K562 (cell line): ENCODE results near the gene ZNF709. TPM values are rescaled to one million over a fixed set of nuclear protein-coding genes. Genes with fewer than 3 reads are reported as not detected.
A peak's percentile ranks its signal among the peaks of the same experiment; 100 is the strongest.

Source experiments
- CCAR2 ChIP-seq: fragments of 200-400 bp; formaldehyde crosslinking; IDR thresholded peaks from 2 replicates; pipeline ENCODE4 v1.6.1; 2017; ENCODE audit warnings: mild to moderate bottlenecking, low read depth, low read length
- CCNT2 ChIP-seq: IDR thresholded peaks from 2 replicates; pipeline ENCODE4 v1.6.1; 2011; ENCODE audit warnings: borderline replicate concordance, low read depth, mild to moderate bottlenecking, moderate library complexity, mixed read lengths, low read length; ENCODE audit not compliant: insufficient read length; ENCODE audit errors: extremely low read depth
- CREM ChIP-seq: IDR thresholded peaks from 2 replicates; pipeline ENCODE4 v1.6.1; 2014; ENCODE audit warnings: antibody characterized with exemption, low read depth
- DIDO1 ChIP-seq: fragments of 450-650 bp; IDR thresholded peaks from 2 replicates; pipeline ENCODE4 v1.6.1; 2016; ENCODE audit warnings: low read depth, missing biosample characterization, missing genetic modification characterization
- ELF4 ChIP-seq: fragments of 450-650 bp; formaldehyde crosslinking; IDR thresholded peaks from 2 replicates; pipeline ENCODE4 v1.4.0; 2022; ENCODE audit warnings: missing genetic modification characterization
- ESRRA ChIP-seq: fragments of 450-650 bp; IDR thresholded peaks from 2 replicates; pipeline ENCODE4 v1.6.1; 2014; ENCODE audit warnings: low read depth, mild to moderate bottlenecking, moderate library complexity, borderline replicate concordance
- GTF2E2 ChIP-seq: fragments of 200-800 bp; sonication (Bioruptor generic); IDR thresholded peaks from 2 replicates; pipeline ENCODE4 v1.6.1; 2016; ENCODE audit warnings: missing genetic modification characterization, missing compliant biosample characterization
- KLF13 ChIP-seq: fragments of 450-650 bp; IDR thresholded peaks from 2 replicates; pipeline ENCODE4 v1.6.1; 2016; ENCODE audit warnings: missing genetic modification characterization, low read depth, mild to moderate bottlenecking, missing compliant biosample characterization, moderate library complexity, borderline replicate concordance
- MCM3 ChIP-seq: fragments of 450-650 bp; IDR thresholded peaks from 2 replicates; pipeline ENCODE4 v1.6.1; 2016
- MYC ChIP-seq, 2 experiments: fragments of 250-450 bp in 1 of 2; sonication (Bioruptor Pico) in 1 of 2; IDR thresholded peaks; 2 replicates each; pipeline versions ENCODE4 v1.5.1 to v1.6.1; 2012 to 2021; ENCODE audit warnings: low read depth in 2 of 2, borderline replicate concordance in 1 of 2, improper control_type of control experiment in 1 of 2, low read length in 1 of 2, mild to moderate bottlenecking in 1 of 2, moderate library complexity in 1 of 2
- NFATC3 ChIP-seq: fragments of 450-650 bp; IDR thresholded peaks from 2 replicates; pipeline ENCODE4 v1.6.1; 2017; ENCODE audit warnings: mild to moderate bottlenecking
- NKRF ChIP-seq: fragments of 450-650 bp; IDR thresholded peaks from 2 replicates; pipeline ENCODE4 v1.6.1; 2016; ENCODE audit warnings: borderline replicate concordance
- NUFIP1 ChIP-seq: fragments of 450-650 bp; IDR thresholded peaks from 2 replicates; pipeline ENCODE4 v1.6.1; 2018; ENCODE audit not compliant: partially characterized antibody
- PCBP2 ChIP-seq: fragments of 200-400 bp; formaldehyde crosslinking; IDR thresholded peaks from 2 replicates; pipeline ENCODE4 v1.6.1; 2018; ENCODE audit warnings: low read length, low read depth, mild to moderate bottlenecking, moderate library complexity; ENCODE audit not compliant: poor library complexity, severe bottlenecking
- PHF21A ChIP-seq: fragments of 450-650 bp; IDR thresholded peaks from 2 replicates; pipeline ENCODE4 v1.6.1; 2017; ENCODE audit warnings: low read depth, borderline replicate concordance
- POLR2AphosphoS2 ChIP-seq: IDR thresholded peaks from 2 replicates; pipeline ENCODE4 v1.6.1; 2012; ENCODE audit warnings: low read length, improper control_type of control experiment
- POLR2AphosphoS5 ChIP-seq: IDR thresholded peaks from 2 replicates; pipeline ENCODE4 v1.6.1; 2011; ENCODE audit warnings: mild to moderate bottlenecking, low read depth, low read length, moderate library complexity; ENCODE audit not compliant: control insufficient read depth, insufficient read depth
- RAD21 ChIP-seq, 2 experiments: fragments of 250-450 bp in 1 of 2; fragments of 450-650 bp in 1 of 2; sonication (Bioruptor Pico) in 1 of 2; formaldehyde crosslinking in 1 of 2; IDR thresholded peaks in 1 of 2; conservative IDR thresholded peaks in 1 of 2; 2 replicates each; pipeline versions ENCODE4 v1.4.0 to v1.8.0; 2020 to 2022; ENCODE audit warnings: mild to moderate bottlenecking in 2 of 2, moderate library complexity in 1 of 2
- RBM34 ChIP-seq: fragments of 200-400 bp; formaldehyde crosslinking; IDR thresholded peaks from 2 replicates; pipeline ENCODE4 v1.6.1; 2018; ENCODE audit warnings: low read length, borderline replicate concordance; ENCODE audit not compliant: insufficient read depth
- ZKSCAN8 ChIP-seq: fragments of 200-800 bp; sonication (Bioruptor generic); IDR thresholded peaks from 2 replicates; pipeline ENCODE4 v1.6.1; 2016; ENCODE audit warnings: missing genetic modification characterization, missing compliant biosample characterization
- ZNF224 ChIP-seq: sonication (generic); formaldehyde crosslinking; IDR thresholded peaks from 2 replicates; pipeline ENCODE4 v1.8.0; 2022; ENCODE audit warnings: mild to moderate bottlenecking, missing genetic modification reagents
- ZNF263 ChIP-seq: sonication (generic); formaldehyde crosslinking; IDR thresholded peaks from 2 replicates; pipeline ENCODE4 v1.8.0; 2022; ENCODE audit warnings: mild to moderate bottlenecking, missing genetic modification reagents, borderline replicate concordance
- ZNF3 ChIP-seq: fragments of 250-450 bp; sonication (Bioruptor Pico); IDR thresholded peaks from 2 replicates; pipeline ENCODE4 v1.5.0; 2021; ENCODE audit warnings: mild to moderate bottlenecking, moderate library complexity
- ZNF311 ChIP-seq: fragments of 250-450 bp; sonication (Bioruptor Pico); IDR thresholded peaks from 2 replicates; pipeline ENCODE4 v1.4.0; 2020; ENCODE audit warnings: mild to moderate bottlenecking, moderate library complexity
- ZNF551 ChIP-seq: fragments of 250-450 bp; sonication (Bioruptor Pico); IDR thresholded peaks from 2 replicates; pipeline ENCODE4 v1.5.0; 2021; ENCODE audit warnings: mild to moderate bottlenecking, moderate library complexity
- polyA plus RNA-seq, 8 experiments: library from polyadenylated mRNA; depleted of rRNA in 4 of 8; stranded (reverse) in 5 of 8; unstranded in 3 of 8; fragments of >200 nt; fragmentation: Nextera tagmentation in 2 of 8; fragmentation: Illumina TruSeq in 1 of 8; extraction: Ambion mirVana in 2 of 8; extraction: Trizol in 1 of 8; gene quantifications; 2 replicates each; pipeline versions ENCODE4 v1.2.1 to v1.2.3, GENCODE V29; 2011 to 2014; ENCODE audit warnings: inconsistent platforms in 1 of 8, missing spikeins in 1 of 8
- total RNA-seq, 7 experiments: library from RNA; depleted of rRNA in 6 of 7; stranded (reverse); fragments of >200 nt in 6 of 7; fragmentation: Illumina TruSeq in 2 of 7; extraction: Trizol in 2 of 7; gene quantifications; 2 replicates each; pipeline versions ENCODE4 v1.2.1 to v1.2.3, GENCODE V29; 2011 to 2021; ENCODE audit warnings: low replicate concordance in 1 of 7

Gene ZNF709
- total and polyA plus RNA-seq, 9 of the 15 experiments (the other 6 are each of a cell fraction or from before 2014, with no cell fraction given), result 0.07 to 0.69 (median 0.18) TPM

DNA sequence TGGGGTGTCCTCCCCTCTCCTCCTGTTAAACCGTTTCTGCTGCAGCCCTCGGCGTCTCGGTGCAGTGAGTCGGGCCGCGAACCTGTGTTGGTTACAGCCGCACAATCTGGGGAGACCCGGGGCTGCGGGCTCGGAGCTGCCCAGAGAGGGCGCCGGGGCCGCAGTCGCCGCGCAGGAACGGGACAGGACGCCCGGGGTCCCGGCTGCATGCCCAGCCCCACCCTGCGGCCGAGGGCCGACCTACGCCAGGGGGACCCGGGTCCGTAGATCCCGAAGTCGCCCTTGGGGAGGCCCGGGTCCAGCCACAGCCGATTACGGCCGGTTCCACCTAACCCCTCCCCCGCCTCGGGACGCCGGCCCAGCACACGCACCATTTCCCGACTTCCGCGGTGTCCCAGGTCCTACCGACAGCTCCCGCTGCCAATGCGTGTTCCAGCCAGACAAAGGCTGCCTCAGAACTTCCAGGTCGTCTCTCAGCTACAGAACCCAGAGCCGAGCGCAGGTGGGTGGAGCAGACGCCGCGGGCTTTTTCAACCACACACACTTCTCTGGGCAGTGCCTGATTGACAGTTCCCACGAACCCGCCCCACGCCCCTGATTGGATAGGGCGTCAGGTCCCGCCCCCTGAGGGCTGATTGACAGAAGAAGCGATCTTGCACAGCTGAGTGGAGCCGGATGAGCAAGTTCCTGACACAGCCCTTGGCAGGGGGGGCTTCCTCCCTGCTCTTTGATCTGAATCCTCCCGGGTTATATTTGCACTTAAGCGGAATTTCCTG is 43.9 kb downstream of the ZNF709 start, which contains the start of gene ZNF443 (continued):
- TF ChIP-seq NFATC3, result no peak
- no peak for TF ChIP-seq DIDO1 (tag)
- TF ChIP-seq ELF4 (CRISPR knock-in tag), result no peak
- 0 out of 2 replicates have a peak, but pooled peaks have one; percentile 12 for TF ChIP-seq ESRRA
- TF ChIP-seq MYC (IDR thresholded peaks at IDR 0.05; ENCODE audit: low read depth, low read length), result 0 out of 2 replicates have a peak, but pooled peaks have one; percentile 35
- TF ChIP-seq MYC (CRISPR knock-in tag; IDR thresholded peaks at IDR 0.05; ENCODE audit: borderline replicate concordance, low read depth), result no peak
- TF ChIP-seq CCNT2, result no peak
- TF ChIP-seq NUFIP1, result no peak
- TF ChIP-seq POLR2AphosphoS5, result 0 out of 2 replicates have a peak, but pooled peaks have one; percentile 48
- TF ChIP-seq PHF21A, result no peak
- TF ChIP-seq RBM34, result no peak
- 0 out of 2 replicates have a peak, but pooled peaks have one; percentile 48 for TF ChIP-seq NKRF
- no peak for TF ChIP-seq PCBP2
- 0 out of 4 replicates have a peak, but pooled peaks of 1 of the 2 experiments have one; percentile 4 for TF ChIP-seq RAD21 (CRISPR knock-in tag; conservative IDR thresholded peaks at IDR 0.05 in 1 of 2, IDR thresholded peaks at IDR 0.05 in 1 of 2)
- TF ChIP-seq ZNF224 (CRISPR knock-in tag), result no peak
- no peak for TF ChIP-seq ZNF551 (CRISPR knock-in tag)
- no peak for TF ChIP-seq ZKSCAN8 (CRISPR knock-in tag)
- no peak for TF ChIP-seq GTF2E2
- TF ChIP-seq POLR2AphosphoS2, result no peak
- TF ChIP-seq CCAR2, result no peak
- no peak for TF ChIP-seq KLF13 (tag)
- TF ChIP-seq ZNF3 (CRISPR knock-in tag), result no peak
- no peak for TF ChIP-seq MCM3
- TF ChIP-seq ZNF311 (CRISPR knock-in tag), result no peak
- 0 out of 2 replicates have a peak, but pooled peaks have one; percentile 3 for TF ChIP-seq CREM
- TF ChIP-seq ZNF263 (CRISPR knock-in tag), result no peak
